T-helper 17 cell (primary cell): ENCODE results near the gene MGAT5. TPM values are rescaled to one million over a fixed set of nuclear protein-coding genes. Genes with fewer than 3 reads are reported as not detected.

Experiments used
- ATAC-seq: fragments of 150-1000 bp; cut with Tn5 transposase; 2 replicates; pipeline ENCODE4 v1.10.0; 2021; ENCODE audit warnings: mild to moderate bottlenecking, moderate library complexity
- DNase-seq, 3 donors: peaks; one replicate each; pipeline versions ENCODE4 v3.0.0 to v3.0.0-alpha.2; 2020 to 2021
- H3K9me3 ChIP-seq: one replicate; pipeline ENCODE4 v1.7.0; 2013; ENCODE audit warnings: low read length, mild to moderate bottlenecking; ENCODE audit not compliant: control insufficient read depth, poor library complexity, severe bottlenecking
- H3K27ac Mint-ChIP-seq: one replicate; pipeline ENCODE4 v1.8.0; 2022; ENCODE audit warnings: mild to moderate bottlenecking, moderate library complexity, mixed read lengths
- H3K27me3 Mint-ChIP-seq: one replicate; pipeline ENCODE4 v1.8.0; 2022; ENCODE audit warnings: mixed read lengths
- H3K36me3 Mint-ChIP-seq: one replicate; pipeline ENCODE4 v1.8.0; 2022; ENCODE audit warnings: low read depth, mixed read lengths
- H3K4me1 Mint-ChIP-seq: one replicate; pipeline ENCODE4 v1.8.0; 2022; ENCODE audit warnings: mild to moderate bottlenecking, mixed read lengths
- H3K4me3 Mint-ChIP-seq: one replicate; pipeline ENCODE4 v1.8.0; 2022; ENCODE audit warnings: mild to moderate bottlenecking, moderate library complexity, mixed read lengths
- total RNA-seq, 4 donors: library from RNA in 2 of 4; stranded (reverse) in 2 of 4; gene quantifications; one replicate each; pipeline ENCODE4 v1.2.3 and lab custom pipeline; 2022 to 2026

Gene MGAT5
- total RNA-seq, 2 donors from 2014 or later, result 120 to 127 TPM

DNA sequence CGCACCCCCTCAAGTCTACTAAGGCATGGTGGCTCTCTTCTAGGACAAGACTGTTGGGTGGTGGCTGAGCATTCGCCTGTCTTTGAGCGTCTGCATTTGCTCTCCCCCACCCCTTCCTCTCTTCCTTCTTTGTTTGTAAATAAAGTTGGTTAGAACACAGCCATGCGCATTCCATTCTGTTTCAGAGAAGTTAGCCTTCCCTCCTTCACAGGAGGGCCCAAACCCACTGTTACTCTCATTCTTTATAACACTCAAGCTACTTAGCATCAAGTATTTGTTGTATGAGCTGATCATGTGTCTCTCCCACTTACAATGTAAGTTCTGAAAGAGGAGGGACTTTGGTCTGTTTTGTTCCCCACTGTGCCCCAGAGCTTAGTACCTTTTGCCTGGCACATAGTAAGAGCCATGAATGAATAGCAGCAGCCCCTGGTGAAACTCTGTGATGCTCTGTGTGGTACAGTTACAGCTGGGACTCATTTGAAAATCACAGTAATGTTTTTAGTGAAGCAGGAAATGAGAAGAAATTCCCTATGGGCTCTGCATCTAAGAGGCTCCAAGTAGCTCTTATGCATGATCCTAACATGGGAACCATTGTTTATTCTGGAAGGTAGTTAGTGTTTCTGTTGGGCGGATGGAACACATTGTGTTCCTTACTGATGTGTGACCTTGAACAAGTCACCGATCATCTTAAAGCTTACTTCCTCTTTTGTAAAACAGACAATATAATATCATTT, 7.7 kb downstream of the MGAT5 start:
- ATAC-seq, result no peak
- H3K9me3 ChIP-seq, result no peaks in the 10 kb centered on the region
- no peak for DNase-seq
- no peaks in the 10 kb centered on the region for H3K27me3 Mint-ChIP-seq
- H3K4me3 Mint-ChIP-seq, result peak overlapping the region; percentile 78
- H3K27ac Mint-ChIP-seq, result peak overlapping the region; percentile 90
- H3K4me1 Mint-ChIP-seq, result peaks cover 62% of the 10 kb centered on the region
- H3K36me3 Mint-ChIP-seq, result no peaks in the 10 kb centered on the region

DNA sequence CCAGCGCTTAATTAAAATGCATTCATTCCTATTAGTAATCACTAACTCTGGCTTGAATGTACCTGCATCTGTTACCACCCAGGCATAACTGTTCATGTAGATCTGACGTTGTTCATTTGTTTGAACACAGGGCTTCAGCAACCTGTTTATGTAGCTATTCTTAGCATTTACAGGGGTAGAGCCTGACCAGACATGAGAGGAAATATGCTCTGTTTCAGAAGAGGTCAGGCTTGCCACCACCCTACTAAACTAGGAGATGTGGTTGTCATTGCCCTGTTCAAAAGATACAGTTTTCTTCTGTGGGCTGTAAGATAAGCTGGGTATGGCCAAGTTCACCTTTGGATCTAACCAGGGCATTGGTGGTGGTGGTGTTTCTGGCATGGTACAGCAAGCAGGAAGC, 8.8 kb downstream of the MGAT5 start:
- Mint-ChIP-seq H3K4me3 (peak overlapping the region; percentile 33), H3K36me3 (no peaks in the 10 kb centered on the region), H3K27ac (peak overlapping the region; percentile 90), H3K27me3 (no peaks in the 10 kb centered on the region), H3K4me1 (peaks cover 63% of the 10 kb centered on the region)
- no peaks in the 10 kb centered on the region for H3K9me3 ChIP-seq
- ATAC-seq (peak; percentile 18), DNase-seq (no peak)

DNA sequence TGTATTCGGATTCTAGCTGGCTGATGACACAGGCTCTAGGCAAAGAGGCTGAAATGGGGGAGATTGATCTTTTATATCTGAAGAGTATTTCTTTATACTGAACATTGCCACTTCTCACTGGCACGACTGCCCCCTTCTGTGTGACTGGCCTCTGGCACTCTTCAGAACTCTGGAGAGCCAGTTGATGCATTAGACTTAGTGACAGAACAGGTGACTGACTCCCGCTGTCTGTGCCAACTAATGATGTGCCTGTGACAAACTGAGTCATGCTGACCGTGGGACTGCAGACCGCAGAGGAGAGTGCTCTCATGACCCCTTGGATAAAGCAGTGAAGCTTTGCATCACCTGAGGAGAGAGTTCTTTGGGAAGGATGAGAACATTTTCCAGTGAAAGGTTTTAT, 14.4 kb downstream of the MGAT5 start:
- peaks cover 47% of the 10 kb centered on the region for H3K4me1 Mint-ChIP-seq
- peak overlapping the region; percentile 79 for H3K27ac Mint-ChIP-seq

DNA sequence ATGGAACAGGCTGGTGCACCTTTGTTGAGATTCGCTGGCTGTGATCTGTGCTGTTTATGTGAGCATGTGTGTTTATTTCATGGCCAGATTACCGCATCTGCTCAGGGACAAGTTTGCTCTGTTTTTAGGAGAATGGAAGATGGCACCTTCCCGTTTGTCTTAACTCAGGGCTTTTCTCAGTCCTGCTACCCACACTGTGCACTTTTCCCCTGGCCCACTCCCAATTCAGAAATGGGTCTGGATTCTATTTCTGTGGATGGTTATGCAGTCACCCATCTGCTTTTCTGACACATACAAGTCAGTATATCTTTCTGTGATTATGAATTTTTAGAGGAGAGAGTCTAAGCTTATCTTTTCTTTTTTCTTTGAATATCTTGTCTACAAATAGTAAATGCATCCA, 15.4 kb downstream of the MGAT5 start:
- Mint-ChIP-seq H3K27ac (peak overlapping the region; percentile 79), H3K36me3 (peaks cover 6% of the 10 kb centered on the region), H3K27me3 (no peaks in the 10 kb centered on the region), H3K4me3 (no peak overlapping the region), H3K4me1 (peaks cover 52% of the 10 kb centered on the region)
- ATAC-seq, result no peak
- no peaks in the 10 kb centered on the region for H3K9me3 ChIP-seq
- no peak for DNase-seq

More for the DNA sequence above, 14.4 kb downstream of the MGAT5 start:
- Mint-ChIP-seq H3K36me3 (peaks cover 4% of the 10 kb centered on the region), H3K27me3 (no peaks in the 10 kb centered on the region), H3K4me3 (peak overlapping the region; percentile 39)
- ATAC-seq (no peak), DNase-seq (no peak)
- H3K9me3 ChIP-seq, result no peaks in the 10 kb centered on the region

DNA sequence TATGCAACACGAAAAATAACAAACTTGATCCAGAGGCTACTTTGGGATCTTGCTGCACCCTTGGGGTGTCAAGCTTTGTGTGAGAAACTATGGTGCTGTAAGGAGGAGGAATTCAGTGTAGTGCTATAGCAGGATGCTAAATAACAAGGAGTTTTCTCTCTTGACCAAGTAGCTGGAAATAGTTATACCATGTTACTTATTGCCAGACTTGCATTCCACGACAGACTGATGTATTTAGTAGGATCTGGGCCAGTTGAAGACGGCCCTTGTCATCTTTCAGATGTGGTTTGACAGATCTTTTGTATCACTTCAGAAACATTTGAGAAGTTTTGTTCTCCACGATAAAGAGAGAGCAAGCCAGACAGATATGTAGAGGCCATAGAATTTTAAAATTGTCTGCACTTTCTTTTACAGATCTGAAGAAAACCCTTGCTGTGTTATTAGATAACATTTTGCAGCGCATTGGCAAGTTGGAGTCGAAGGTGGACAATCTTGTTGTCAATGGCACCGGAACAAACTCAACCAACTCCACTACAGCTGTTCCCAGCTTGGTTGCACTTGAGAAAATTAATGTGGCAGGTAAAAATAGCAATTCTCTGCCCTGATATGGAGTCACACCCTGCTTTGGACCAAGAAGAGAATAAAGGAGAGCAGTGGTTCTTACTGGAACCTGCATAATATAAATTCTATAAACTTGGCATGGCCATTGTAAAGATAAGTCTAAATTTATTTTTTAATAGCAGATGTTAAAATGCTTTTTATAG, 16.3 kb downstream of the MGAT5 start:
- peaks cover 58% of the 10 kb centered on the region for H3K4me1 Mint-ChIP-seq
- peak overlapping the region; percentile 45 for H3K4me3 Mint-ChIP-seq

DNA sequence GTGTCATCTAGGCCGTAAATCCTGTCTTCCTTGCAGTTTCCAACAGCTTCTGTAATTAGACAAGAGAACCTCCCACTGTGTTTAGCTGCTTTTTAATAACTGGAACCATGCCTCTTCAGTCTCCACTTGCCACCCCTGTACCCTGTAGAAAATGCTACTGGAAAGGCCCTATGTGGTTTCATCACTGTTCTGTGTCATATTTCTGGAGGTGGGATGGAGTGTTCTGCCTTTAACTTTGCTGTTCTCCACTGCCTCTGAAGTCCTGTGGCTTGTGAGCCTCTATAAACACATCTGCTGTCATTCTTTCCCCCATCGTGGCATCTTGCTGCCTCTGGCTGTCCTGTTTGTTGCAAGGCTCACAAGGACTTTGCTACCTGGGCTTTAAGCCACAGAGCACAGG, 17.9 kb downstream of the MGAT5 start:
- H3K36me3 Mint-ChIP-seq, result peaks cover 6% of the 10 kb centered on the region
- no peak overlapping the region for H3K4me3 Mint-ChIP-seq
- peak overlapping the region; percentile 91 for H3K27ac Mint-ChIP-seq
- no peaks in the 10 kb centered on the region for H3K27me3 Mint-ChIP-seq
- no peak for DNase-seq
- peaks cover 59% of the 10 kb centered on the region for H3K4me1 Mint-ChIP-seq
- peak; percentile 48 for ATAC-seq
- no peaks in the 10 kb centered on the region for H3K9me3 ChIP-seq

More for the DNA sequence above, 16.3 kb downstream of the MGAT5 start:
- DNase-seq (no peak), ATAC-seq (no peak)
- Mint-ChIP-seq H3K27me3 (no peaks in the 10 kb centered on the region), H3K36me3 (peaks cover 6% of the 10 kb centered on the region), H3K27ac (peak overlapping the region; percentile 71)
- H3K9me3 ChIP-seq, result no peaks in the 10 kb centered on the region

DNA sequence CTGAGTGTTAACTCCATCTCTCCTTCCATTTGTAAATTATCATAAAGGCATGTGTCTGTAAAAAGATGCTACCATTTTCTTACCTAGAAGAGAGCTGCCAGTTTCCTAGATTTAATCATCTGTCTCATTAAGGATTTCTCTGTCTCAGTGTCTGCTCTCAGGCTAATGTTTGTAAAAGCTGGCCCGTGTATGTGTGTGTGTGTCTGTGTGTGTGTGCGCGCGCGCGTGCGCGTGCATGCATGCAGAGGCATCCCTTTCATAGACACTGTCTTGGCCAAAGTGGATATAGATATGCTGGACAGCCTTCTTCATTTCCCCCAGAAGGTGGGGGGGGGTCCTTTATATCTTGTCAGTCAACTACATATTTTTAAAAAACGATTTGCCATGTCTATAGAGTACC, 18.9 kb downstream of the MGAT5 start:
- no peaks in the 10 kb centered on the region for H3K9me3 ChIP-seq
- Mint-ChIP-seq H3K36me3 (peaks cover 10% of the 10 kb centered on the region), H3K4me1 (peaks cover 52% of the 10 kb centered on the region), H3K27ac (peak overlapping the region; percentile 91), H3K4me3 (no peak overlapping the region), H3K27me3 (no peaks in the 10 kb centered on the region)
- no peak for ATAC-seq
- DNase-seq, result no peak

DNA sequence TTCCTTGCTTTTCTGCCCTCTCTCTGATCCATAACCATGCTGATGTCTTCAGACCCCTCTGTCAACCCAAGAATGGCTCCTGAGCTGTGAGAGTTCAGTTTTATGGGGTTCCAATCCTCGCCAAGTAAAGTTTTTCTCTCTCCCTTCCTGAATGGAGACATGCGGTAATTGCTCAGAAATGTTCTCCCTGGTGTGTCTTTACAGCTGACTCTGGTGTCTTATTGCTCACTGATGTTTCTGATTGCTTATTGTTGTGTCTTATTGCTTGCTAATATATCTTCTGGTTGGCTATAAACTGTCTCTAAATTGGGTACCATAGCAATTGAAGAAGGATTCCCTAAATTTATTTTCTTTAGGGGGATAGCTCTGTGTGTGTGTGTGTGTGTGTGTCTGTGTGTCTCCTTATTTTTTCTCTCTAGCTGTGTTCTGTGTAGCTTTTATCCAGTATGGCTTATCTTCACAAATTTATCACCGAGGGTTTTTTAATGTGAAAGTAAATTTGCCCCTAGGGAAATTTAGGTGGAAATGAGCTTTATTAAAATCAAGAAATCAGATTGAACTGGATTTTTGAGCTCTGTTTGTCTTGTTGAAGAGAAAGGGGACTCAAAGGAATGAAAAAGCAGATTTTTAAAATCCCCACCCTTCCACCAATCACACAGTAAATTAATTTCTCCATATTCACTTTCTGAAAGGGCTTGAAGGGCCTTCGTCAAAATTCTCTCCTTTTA, 19.5 kb downstream of the MGAT5 start:
- ATAC-seq, result no peak
- no peak for DNase-seq
- H3K4me1 Mint-ChIP-seq, result peaks cover 47% of the 10 kb centered on the region
- H3K4me3 Mint-ChIP-seq, result peak overlapping the region; percentile 25
- no peaks in the 10 kb centered on the region for H3K27me3 Mint-ChIP-seq
- peaks cover 10% of the 10 kb centered on the region for H3K36me3 Mint-ChIP-seq
- peak overlapping the region; percentile 91 for H3K27ac Mint-ChIP-seq
- H3K9me3 ChIP-seq, result no peaks in the 10 kb centered on the region

DNA sequence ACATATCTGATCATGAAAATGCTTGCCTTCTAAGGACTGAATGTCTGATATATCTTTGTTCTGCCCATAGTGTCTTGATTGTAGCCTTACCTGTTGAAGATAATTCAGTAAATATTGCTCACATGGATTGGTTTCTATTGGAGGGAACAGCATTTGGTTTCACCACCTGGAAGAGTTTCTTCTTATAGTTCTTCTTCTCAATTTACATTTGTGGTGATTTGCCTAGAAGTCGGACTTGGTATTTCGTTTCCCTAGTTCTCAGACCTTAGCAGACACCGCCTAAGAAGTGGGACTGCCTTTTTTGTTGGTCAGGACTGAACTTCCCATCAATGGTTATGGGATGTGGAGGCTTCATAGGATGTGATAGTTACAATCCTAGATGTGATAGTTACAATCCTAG, 20.2 kb downstream of the MGAT5 start:
- H3K27ac Mint-ChIP-seq, result peak overlapping the region; percentile 91
- ATAC-seq (no peak), DNase-seq (no peak)
- peaks cover 10% of the 10 kb centered on the region for H3K36me3 Mint-ChIP-seq
- peak overlapping the region; percentile 25 for H3K4me3 Mint-ChIP-seq
- no peaks in the 10 kb centered on the region for H3K9me3 ChIP-seq
- H3K27me3 Mint-ChIP-seq, result no peaks in the 10 kb centered on the region
- peaks cover 53% of the 10 kb centered on the region for H3K4me1 Mint-ChIP-seq

DNA sequence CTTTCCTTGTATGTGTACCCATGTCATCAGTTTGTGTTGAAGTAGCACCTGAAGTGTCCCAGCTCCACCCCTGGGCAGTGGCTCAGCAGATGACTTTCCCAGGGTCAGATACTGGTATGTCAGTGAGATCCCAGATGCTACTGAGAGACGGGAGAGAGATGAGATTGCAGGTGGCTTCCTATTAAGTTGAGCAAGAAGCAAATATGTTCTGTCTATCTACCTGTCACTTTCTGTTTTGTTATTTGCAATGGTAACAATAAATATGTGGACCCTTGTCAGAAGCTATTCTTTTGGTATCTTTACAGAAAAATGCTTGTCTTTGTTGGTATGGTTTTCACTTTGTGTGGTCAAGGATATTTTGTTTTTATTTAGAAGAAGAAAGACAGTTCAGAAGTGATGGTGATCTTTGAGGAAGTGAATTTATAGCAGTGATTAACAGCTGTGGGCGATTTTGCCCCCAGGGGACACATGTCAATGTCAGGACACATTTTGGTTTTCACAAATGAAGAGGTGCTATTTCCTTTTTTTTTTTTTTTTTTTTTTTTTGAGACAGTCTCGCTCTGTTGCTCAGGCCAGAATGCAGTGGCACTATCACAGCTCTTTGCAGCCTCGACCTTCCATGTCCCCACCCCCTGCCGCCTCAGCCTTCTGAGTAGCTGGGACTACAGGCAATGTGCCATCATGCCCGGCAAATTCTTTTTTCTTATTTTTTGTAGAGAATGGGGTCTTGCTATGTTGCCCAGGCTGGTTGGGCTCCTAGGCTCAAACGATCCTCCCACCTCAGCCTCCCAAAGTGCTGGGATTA, 21.4 kb downstream of the MGAT5 start:
- DNase-seq (no peak), ATAC-seq (peak; percentile 45)
- no peak overlapping the region for H3K4me3 Mint-ChIP-seq
- H3K36me3 Mint-ChIP-seq, result peaks cover 8% of the 10 kb centered on the region
- H3K27ac Mint-ChIP-seq, result peak overlapping the region; percentile 74
- H3K9me3 ChIP-seq, result no peaks in the 10 kb centered on the region
- no peaks in the 10 kb centered on the region for H3K27me3 Mint-ChIP-seq
- peaks cover 52% of the 10 kb centered on the region for H3K4me1 Mint-ChIP-seq

DNA sequence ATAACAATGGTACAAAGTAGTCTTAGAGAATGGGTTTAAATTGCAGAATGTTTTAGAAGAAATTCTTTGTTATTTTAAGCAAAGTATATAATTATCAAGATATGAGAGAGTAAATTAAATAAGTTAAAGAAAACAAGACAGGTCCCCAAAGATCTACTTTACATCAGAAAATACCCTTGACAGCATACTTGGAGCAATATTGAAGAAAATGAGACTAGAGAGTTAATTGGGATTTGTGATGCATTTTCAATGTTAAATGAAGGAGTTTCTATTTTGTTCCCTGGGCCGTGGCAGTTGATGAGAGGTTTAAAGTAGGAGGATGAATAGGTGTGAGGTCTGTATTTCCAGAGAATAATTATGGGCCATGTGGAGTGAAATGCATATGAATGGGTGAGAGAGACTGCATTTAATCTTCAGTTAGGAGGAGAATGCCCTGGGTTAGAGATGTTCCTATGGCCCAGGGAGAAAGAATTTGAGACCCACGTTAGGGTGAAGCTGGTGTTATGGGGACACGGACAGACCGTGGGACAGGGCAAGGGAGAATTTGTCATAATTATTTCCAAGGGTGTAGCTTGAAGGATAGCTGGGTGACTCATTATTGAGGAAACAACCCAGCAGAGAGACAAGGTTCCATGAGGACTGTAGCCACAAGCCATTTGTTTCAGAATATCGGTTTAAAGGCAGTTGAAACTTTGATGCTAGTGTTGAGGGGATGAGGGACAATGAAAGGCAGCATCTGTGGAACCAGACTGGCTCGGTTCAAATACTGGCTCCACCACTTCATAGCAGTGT, 22.7 kb downstream of the MGAT5 start:
- H3K9me3 ChIP-seq, result no peaks in the 10 kb centered on the region
- Mint-ChIP-seq H3K27ac (peak overlapping the region; percentile 74), H3K27me3 (no peaks in the 10 kb centered on the region), H3K36me3 (peaks cover 8% of the 10 kb centered on the region), H3K4me3 (no peak overlapping the region), H3K4me1 (peaks cover 54% of the 10 kb centered on the region)
- ATAC-seq (no peak), DNase-seq (no peak)

DNA sequence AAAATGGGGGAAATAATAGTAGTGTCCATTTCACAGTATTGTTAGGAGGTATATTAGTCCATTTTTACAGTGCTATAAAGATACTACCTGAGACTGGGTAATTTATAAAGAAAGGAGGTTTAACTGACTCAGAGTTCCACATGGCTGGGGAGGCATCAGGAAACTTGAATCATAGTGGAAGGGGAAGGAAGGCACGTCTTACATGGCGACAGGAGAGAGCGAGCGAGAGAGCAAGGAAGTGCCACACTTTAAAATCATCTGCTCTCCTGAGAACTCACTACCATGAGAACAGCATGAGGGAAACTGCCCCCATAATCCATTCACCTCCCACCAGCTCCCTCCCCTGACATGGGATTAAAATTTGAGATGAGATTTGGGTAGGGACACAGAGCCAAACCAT, 23.4 kb downstream of the MGAT5 start:
- no peak overlapping the region for H3K4me3 Mint-ChIP-seq
- no peak for ATAC-seq
- H3K4me1 Mint-ChIP-seq, result peaks cover 57% of the 10 kb centered on the region
- H3K27me3 Mint-ChIP-seq, result no peaks in the 10 kb centered on the region
- H3K27ac Mint-ChIP-seq, result no peak overlapping the region
- DNase-seq, result no peak
- peaks cover 8% of the 10 kb centered on the region for H3K36me3 Mint-ChIP-seq
- no peaks in the 10 kb centered on the region for H3K9me3 ChIP-seq
